Measurements from ENCODE around the gene DGKA. TPM values are rescaled to one million over a fixed set of nuclear protein-coding genes. Genes with fewer than 3 reads are reported as not detected.
"Not testable (repeated sequence)": the region's sequence is repeated elsewhere in the genome, so short reads cannot be mapped to it uniquely, and the experiment has no call there.

Gene DGKA
- total and polyA plus RNA-seq, 3 donors from 2014 or later = 28.9 to 40.4 (median 40.3) TPM

DNA sequence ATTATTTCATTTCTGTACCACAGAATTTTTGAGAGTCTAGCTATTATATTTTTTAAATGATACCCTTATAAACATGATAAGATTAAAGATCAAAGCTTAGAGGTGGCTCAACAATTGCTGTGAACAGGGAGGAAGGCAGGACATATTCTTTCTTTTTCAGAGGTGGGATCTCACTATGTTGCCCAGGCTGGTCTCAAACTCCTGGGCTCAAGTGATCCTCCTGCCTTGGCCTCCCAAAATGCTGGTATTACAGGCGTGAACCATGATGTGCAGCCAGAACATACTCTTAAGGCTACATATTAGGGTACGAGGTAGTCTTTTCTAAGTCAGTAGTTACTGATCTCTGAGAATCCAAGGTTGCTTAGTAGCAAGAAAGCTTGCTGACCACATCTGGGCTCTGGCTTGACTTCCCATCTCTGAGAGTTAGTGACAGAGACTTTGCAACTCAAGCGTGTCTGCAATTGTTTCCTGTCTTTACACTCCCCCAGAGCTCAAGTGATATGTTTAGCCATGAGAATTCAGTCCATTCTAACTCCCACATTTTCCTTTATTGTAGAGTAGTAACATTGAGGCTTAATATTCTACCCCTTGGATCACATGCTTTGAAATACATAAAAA is 51.5 kb downstream of the DGKA start:
- intact Hi-C loops (cut with DNase I; ENCODE audit: low total_unique reads) = no loop called here
- TF ChIP-seq POLR2A (IDR thresholded peaks at IDR 0.05) = no peak
- TF ChIP-seq, protein P1, sequence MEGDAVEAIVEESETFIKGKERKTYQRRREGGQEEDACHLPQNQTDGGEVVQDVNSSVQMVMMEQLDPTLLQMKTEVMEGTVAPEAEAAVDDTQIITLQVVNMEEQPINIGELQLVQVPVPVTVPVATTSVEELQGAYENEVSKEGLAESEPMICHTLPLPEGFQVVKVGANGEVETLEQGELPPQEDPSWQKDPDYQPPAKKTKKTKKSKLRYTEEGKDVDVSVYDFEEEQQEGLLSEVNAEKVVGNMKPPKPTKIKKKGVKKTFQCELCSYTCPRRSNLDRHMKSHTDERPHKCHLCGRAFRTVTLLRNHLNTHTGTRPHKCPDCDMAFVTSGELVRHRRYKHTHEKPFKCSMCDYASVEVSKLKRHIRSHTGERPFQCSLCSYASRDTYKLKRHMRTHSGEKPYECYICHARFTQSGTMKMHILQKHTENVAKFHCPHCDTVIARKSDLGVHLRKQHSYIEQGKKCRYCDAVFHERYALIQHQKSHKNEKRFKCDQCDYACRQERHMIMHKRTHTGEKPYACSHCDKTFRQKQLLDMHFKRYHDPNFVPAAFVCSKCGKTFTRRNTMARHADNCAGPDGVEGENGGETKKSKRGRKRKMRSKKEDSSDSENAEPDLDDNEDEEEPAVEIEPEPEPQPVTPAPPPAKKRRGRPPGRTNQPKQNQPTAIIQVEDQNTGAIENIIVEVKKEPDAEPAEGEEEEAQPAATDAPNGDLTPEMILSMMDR (IDR thresholded peaks at IDR 0.05) = no peak
- Histone ChIP-seq H3K9me3 (no peaks in the 10 kb centered on the region), H3K4me1 (peaks cover 14% of the 10 kb centered on the region), H3K27ac (no peak overlapping the region), H3K36me3 (ENCODE audit: low read depth, missing control alignments) (no peaks in the 10 kb centered on the region), H3K4me3 (no peak overlapping the region), H3K27me3 (no peaks in the 10 kb centered on the region)
- 52 to 72% methylated on average over 3 of the region's 3 CpGs for WGBS, 2 donors
- DNase-seq = peak; percentile 54

DNA sequence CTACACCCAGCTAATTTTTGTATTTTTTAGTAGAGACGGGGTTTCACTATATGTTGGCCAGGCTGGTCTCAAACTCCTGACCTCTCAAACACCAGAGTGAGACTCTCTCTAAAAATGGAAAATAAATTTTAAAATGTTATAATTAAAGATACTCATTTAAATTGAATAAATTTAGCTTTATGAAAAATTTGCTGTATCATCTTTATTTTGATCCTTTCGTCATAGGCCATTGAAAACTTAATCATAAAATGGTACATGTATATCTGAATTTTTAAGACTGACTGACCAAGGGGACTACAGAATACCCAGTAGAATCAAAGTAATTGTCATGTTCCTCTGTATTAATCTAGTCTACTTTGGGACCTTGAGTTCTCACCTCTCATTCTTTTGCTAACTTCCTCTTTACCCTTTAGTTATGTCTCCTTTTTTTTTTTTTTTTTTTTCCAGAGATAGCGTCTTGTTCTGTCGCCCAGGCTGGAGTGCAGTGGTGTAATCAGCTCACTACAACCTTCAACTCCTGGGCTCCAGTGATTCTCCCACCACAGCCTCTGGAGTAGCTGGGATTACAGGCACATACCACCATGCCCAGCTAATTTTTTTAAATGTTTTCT is 52.4 kb downstream of the DGKA start:
- Histone ChIP-seq H3K4me3 (no peak overlapping the region), H3K27me3 (no peaks in the 10 kb centered on the region), H3K4me1 (peaks cover 5% of the 10 kb centered on the region), H3K36me3 (ENCODE audit: low read depth, missing control alignments) (no peaks in the 10 kb centered on the region), H3K9me3 (no peaks in the 10 kb centered on the region), H3K27ac (no peak overlapping the region)
- no peak for TF ChIP-seq POLR2A (IDR thresholded peaks at IDR 0.05)
- TF ChIP-seq, protein P1 (IDR thresholded peaks at IDR 0.05) = no peak
- no peak for DNase-seq
- 51 to 60% methylated on average over 4 of the region's 4 CpGs for WGBS, 2 donors
- intact Hi-C loops (cut with DNase I; ENCODE audit: low total_unique reads) = no loop called here

DNA sequence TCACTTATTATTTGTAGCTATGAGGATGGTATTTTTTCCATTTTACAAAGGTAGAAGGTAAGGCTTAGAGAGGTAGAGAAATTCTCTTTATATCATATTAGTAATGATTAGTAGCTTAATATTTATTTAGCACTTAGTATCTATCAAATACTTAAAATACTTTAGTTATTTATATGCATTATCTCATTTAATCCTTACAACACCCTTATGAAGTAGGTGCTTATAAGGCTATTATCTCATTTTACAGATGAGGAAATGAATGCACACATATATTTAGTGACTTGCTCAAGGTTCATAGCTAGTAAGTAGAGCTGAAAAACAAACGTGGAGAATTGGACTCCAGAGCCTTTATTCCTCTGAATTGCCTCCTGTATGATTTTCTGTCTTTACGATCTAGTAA is 53.9 kb downstream of the DGKA start:
- Histone ChIP-seq H3K36me3 (ENCODE audit: low read depth, missing control alignments) (no peaks in the 10 kb centered on the region), H3K27ac (no peak overlapping the region), H3K4me3 (no peak overlapping the region), H3K27me3 (no peaks in the 10 kb centered on the region), H3K4me1 (peaks cover 5% of the 10 kb centered on the region), H3K9me3 (no peaks in the 10 kb centered on the region)
- intact Hi-C loops (cut with DNase I; ENCODE audit: low total_unique reads) = no loop called here
- DNase-seq = no peak
- no peak for TF ChIP-seq POLR2A (IDR thresholded peaks at IDR 0.05)
- TF ChIP-seq, protein P1 (IDR thresholded peaks at IDR 0.05) = no peak
- 77 to 79% methylated on average over 2 of the region's 2 CpGs for WGBS, 2 donors

DNA sequence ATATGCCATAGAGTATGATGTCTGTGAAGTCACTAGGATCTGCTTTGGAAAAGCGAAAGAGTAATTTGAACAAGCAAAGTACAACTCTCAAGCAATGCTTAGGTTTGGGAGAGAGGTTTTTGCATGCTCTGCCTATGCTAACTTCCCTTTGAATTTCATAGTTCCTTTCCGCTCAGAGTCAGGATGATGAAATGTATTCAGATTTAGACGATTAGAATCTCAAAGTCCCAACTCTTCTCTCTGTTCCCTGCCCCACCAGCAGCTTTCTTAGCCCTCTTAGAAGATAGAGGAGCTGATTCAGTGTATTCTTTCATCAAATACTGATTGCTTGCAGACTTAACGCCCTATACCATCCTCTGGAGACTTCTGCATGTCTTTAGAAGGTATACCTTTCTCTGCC is 54.4 kb downstream of the DGKA start:
- no peak overlapping the region for H3K4me3 ChIP-seq

DNA sequence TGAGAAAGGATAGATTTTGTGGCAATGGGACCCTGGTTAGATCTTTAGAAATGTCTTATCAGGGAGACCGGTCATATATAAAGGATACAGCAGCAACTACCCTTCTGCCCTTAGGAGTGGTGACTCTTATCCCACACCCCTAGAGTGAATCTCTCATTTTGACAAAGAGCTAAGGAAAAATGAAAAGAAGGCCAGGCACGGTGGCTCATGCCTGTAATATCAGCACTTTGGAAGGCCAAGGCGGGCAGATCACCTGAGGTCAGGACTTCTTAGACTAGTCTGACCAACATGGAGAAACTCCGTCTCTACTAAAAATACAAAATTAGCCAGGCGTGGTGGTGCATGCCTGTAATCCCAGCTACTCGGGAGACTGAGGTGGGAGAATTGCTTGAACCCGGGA is 55.0 kb downstream of the DGKA start:
- H3K4me3 ChIP-seq; H3K36me3 ChIP-seq (ENCODE audit: low read depth, missing control alignments); intact Hi-C loops (cut with DNase I; ENCODE audit: low total_unique reads); H3K27ac ChIP-seq; DNase-seq; H3K4me1 ChIP-seq; H3K9me3 ChIP-seq; H3K27me3 ChIP-seq: not testable (repeated sequence)
- 82 to 92% methylated on average over 7 of the region's 7 CpGs for WGBS, 2 donors

More for the DNA sequence above, 54.4 kb downstream of the DGKA start:
- no peak overlapping the region for H3K27ac ChIP-seq
- TF ChIP-seq, protein P1 (IDR thresholded peaks at IDR 0.05) = no peak
- TF ChIP-seq POLR2A (IDR thresholded peaks at IDR 0.05) = no peak
- no peaks in the 10 kb centered on the region for H3K27me3 ChIP-seq
- H3K4me1 ChIP-seq = peaks cover 5% of the 10 kb centered on the region
- WGBS, 2 donors = 85 to 89% methylated on average over 4 of the region's 4 CpGs
- H3K36me3 ChIP-seq (ENCODE audit: low read depth, missing control alignments) = no peaks in the 10 kb centered on the region
- intact Hi-C loops (cut with DNase I; ENCODE audit: low total_unique reads) = no loop called here
- no peak for DNase-seq
- H3K9me3 ChIP-seq = no peaks in the 10 kb centered on the region
